ENCODE results near the gene STK33. TPM values are rescaled to one million over a fixed set of nuclear protein-coding genes. Genes with fewer than 3 reads are reported as not detected.

The STK33 gene
- total and polyA plus RNA-seq, 2 of the 13 experiments (the other 11 are each of a cell fraction or from before 2014, with no cell fraction given), result 2.7 to 12.6 TPM

DNA sequence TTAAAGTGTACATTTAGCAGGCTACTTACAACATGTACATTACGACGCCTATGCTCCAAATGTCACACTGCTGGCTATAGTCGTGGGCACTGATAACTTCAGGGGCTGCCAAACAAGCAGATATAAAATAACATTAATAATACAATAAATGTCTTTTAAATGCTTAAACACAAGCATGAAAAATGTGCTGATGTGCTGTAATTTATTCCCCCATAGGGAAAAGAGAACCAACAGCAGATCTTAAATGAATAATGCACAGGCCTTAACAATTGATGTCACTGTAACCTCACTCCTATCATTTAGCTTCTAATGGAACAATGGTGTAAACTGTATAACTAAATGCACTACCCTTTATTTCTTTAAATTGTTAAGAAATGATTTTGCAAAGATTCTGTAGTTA is 153.4 kb downstream of the STK33 start:
- no TSS peak for BruUV-seq (replicated peaks)
- H3K79me2 ChIP-seq (ENCODE audit: insufficient read depth, low read length), result no peaks in the 10 kb centered on the region
- CTCF ChIA-PET (ENCODE audit: low intra/inter-chr PET ratio, low total read pairs), result no interaction called here
- H3K27ac ChIP-seq (ENCODE audit: extremely low read length, insufficient read depth, low read length), result no peak overlapping the region
- TF ChIP-seq, protein P1, sequence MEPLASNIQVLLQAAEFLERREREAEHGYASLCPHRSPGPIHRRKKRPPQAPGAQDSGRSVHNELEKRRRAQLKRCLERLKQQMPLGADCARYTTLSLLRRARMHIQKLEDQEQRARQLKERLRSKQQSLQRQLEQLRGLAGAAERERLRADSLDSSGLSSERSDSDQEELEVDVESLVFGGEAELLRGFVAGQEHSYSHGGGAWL (CRISPR knock-in tag; IDR thresholded peaks at IDR 0.05), result no peak
- TF ChIP-seq ZNF773 (CRISPR knock-in tag; IDR thresholded peaks at IDR 0.05; ENCODE audit: borderline replicate concordance), result no peak
- TF ChIP-seq, protein P2, sequence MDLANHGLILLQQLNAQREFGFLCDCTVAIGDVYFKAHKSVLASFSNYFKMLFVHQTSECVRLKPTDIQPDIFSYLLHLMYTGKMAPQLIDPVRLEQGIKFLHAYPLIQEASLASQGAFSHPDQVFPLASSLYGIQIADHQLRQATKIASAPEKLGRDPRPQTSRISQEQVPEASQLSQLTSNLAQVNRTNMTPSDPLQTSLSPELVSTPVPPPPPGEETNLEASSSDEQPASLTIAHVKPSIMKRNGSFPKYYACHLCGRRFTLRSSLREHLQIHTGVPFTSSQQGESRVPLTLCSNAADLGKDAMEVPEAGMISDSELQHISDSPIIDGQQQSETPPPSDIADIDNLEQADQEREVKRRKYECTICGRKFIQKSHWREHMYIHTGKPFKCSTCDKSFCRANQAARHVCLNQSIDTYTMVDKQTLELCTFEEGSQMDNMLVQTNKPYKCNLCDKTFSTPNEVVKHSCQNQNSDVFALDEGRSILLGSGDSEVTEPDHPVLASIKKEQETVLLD (CRISPR knock-in tag; IDR thresholded peaks at IDR 0.05; ENCODE audit: low read depth), result no peak
- TF ChIP-seq MAFF (IDR thresholded peaks at IDR 0.05; ENCODE audit: low read depth, low read length), result peak; percentile 40
- no peak for TF ChIP-seq KDM5A (IDR thresholded peaks at IDR 0.05; ENCODE audit: borderline replicate concordance, low read length)
- no peak for TF ChIP-seq ZNF224 (CRISPR knock-in tag; IDR thresholded peaks at IDR 0.05)
- TF ChIP-seq, protein P3, sequence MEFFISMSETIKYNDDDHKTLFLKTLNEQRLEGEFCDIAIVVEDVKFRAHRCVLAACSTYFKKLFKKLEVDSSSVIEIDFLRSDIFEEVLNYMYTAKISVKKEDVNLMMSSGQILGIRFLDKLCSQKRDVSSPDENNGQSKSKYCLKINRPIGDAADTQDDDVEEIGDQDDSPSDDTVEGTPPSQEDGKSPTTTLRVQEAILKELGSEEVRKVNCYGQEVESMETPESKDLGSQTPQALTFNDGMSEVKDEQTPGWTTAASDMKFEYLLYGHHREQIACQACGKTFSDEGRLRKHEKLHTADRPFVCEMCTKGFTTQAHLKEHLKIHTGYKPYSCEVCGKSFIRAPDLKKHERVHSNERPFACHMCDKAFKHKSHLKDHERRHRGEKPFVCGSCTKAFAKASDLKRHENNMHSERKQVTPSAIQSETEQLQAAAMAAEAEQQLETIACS (CRISPR knock-in tag; IDR thresholded peaks at IDR 0.05), result no peak
- TF ChIP-seq MAFK (conservative IDR thresholded peaks at IDR 0.05 in 1 of 2, IDR thresholded peaks at IDR 0.05 in 1 of 2; ENCODE audit: low read length in 2 of 2), result peak; percentile 58 to 60
- no peak for TF ChIP-seq TCF7L2 (IDR thresholded peaks at IDR 0.05; ENCODE audit: low read depth, low read length)
- no peak for TF ChIP-seq ZMAT3 (CRISPR knock-in tag; conservative IDR thresholded peaks at IDR 0.05)
- TF ChIP-seq, protein P4, sequence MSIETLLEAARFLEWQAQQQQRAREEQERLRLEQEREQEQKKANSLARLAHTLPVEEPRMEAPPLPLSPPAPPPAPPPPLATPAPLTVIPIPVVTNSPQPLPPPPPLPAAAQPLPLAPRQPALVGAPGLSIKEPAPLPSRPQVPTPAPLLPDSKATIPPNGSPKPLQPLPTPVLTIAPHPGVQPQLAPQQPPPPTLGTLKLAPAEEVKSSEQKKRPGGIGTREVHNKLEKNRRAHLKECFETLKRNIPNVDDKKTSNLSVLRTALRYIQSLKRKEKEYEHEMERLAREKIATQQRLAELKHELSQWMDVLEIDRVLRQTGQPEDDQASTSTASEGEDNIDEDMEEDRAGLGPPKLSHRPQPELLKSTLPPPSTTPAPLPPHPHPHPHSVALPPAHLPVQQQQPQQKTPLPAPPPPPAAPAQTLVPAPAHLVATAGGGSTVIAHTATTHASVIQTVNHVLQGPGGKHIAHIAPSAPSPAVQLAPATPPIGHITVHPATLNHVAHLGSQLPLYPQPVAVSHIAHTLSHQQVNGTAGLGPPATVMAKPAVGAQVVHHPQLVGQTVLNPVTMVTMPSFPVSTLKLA (IDR thresholded peaks at IDR 0.05), result no peak
- no peak for TF ChIP-seq ZNF776 (CRISPR knock-in tag; IDR thresholded peaks at IDR 0.05)
- H3K4me1 ChIP-seq (ENCODE audit: insufficient read depth, low read length), result peaks cover 9% of the 10 kb centered on the region; the same call in 1 of the 2 replicates
- in situ Hi-C loops (cut with HindIII; ENCODE audit: extremely low pct_ligation_motif_present, low pct_unique_long_range_greater_than_20kb) (no loop called here), intact Hi-C loops (cut with micrococcal nuclease; ENCODE audit: unreplicated experiment) (no loop called here)
- DNase-seq (ENCODE audit: low spot score), result no peak
- no peaks in the 10 kb centered on the region for H3K9me3 ChIP-seq (ENCODE audit: low read length)
- H2AFZ ChIP-seq (ENCODE audit: low read length), result no peak overlapping the region
- no peak overlapping the region for H3K4me3 ChIP-seq (replicated peaks in 1 of 3; ENCODE audit: insufficient read depth in 1 of 3, low read depth in 2 of 3, low read length in 3 of 3)
- H3K4me2 ChIP-seq (ENCODE audit: low read depth, low read length), result no peak overlapping the region
- no peaks in the 10 kb centered on the region for H3K36me3 ChIP-seq (replicated peaks in 1 of 2; ENCODE audit: control insufficient read depth in 1 of 2, insufficient read depth in 2 of 2, low read length in 2 of 2)
- no peak overlapping the region for H3K9ac ChIP-seq (ENCODE audit: insufficient read depth, low read depth, low read length)
- 87% methylated on average over 3 of the region's 3 CpGs for WGBS (ENCODE audit: low lambda C conversion rate)
- no peak for ATAC-seq
- no peak for FAIRE-seq
- no peaks in the 10 kb centered on the region for H3K27me3 ChIP-seq (ENCODE audit: control insufficient read depth in 1 of 2, insufficient read depth in 2 of 2, low read length in 2 of 2)
- POLR2A ChIA-PET, result no interaction called here
- H4K20me1 ChIP-seq (ENCODE audit: insufficient read depth, low read length), result no peaks in the 10 kb centered on the region
